ENCODE data around the gene CHAT. TPM values are rescaled to one million over a fixed set of nuclear protein-coding genes. Genes with fewer than 3 reads are reported as not detected.

The CHAT gene
- total RNA-seq, 1 experiment from 2014 or later = not detected

- DNase-seq (ENCODE audit: low read depth in 1 of 2, low spot score in 2 of 2) = no peak
- Histone ChIP-seq H3K4me3 (no peak overlapping the region), H3K9me3 (replicated peaks) (no peaks in the 10 kb centered on the region), H3K27ac (no peak overlapping the region), H3K4me1 (replicated peaks) (no peaks in the 10 kb centered on the region), H3K27me3 (replicated peaks) (no peaks in the 10 kb centered on the region; the same call in 1 of the 2 replicates), H3K36me3 (no peaks in the 10 kb centered on the region)
Measured at GRCh38 chr10:49600781-49601400, 12.9 kb upstream of the CHAT start.

GRCh38 chr10:49601857-49602256, 12.0 kb upstream of the CHAT start:
- no peaks in the 10 kb centered on the region for H3K36me3 ChIP-seq
- no peak overlapping the region for H3K4me3 ChIP-seq
- no peak overlapping the region for H3K27ac ChIP-seq
- no peaks in the 10 kb centered on the region for H3K4me1 ChIP-seq (replicated peaks)
- no peaks in the 10 kb centered on the region for H3K9me3 ChIP-seq (replicated peaks)
- peak in 1 of 2 experiments; percentile 20 for DNase-seq (ENCODE audit: low read depth in 1 of 2, low spot score in 2 of 2)
- no peaks in the 10 kb centered on the region; the same call in 1 of the 2 replicates for H3K27me3 ChIP-seq (replicated peaks)

- H3K27ac ChIP-seq = no peak overlapping the region
- no peaks in the 10 kb centered on the region; the same call in 1 of the 2 replicates for H3K27me3 ChIP-seq (replicated peaks)
- no peaks in the 10 kb centered on the region for H3K4me1 ChIP-seq (replicated peaks)
- no peak overlapping the region for H3K4me3 ChIP-seq
- no peaks in the 10 kb centered on the region for H3K36me3 ChIP-seq
- H3K9me3 ChIP-seq (replicated peaks) = no peaks in the 10 kb centered on the region
- no peak for DNase-seq (ENCODE audit: low read depth in 1 of 2, low spot score in 2 of 2)
Measured at GRCh38 chr10:49602380-49603023, 11.3 kb upstream of the CHAT start.

- H3K36me3 ChIP-seq = no peaks in the 10 kb centered on the region
- DNase-seq (ENCODE audit: low read depth in 1 of 2, low spot score in 2 of 2) = peak in 1 of 2 experiments; percentile 26
- H3K27me3 ChIP-seq (replicated peaks) = peaks cover 21% of the 10 kb centered on the region
- 0 out of 2 replicates have a peak, but pooled peaks cover under 1% of the 10 kb centered on the region for H3K4me1 ChIP-seq (replicated peaks)
- no peak overlapping the region for H3K27ac ChIP-seq
- no peak overlapping the region for H3K4me3 ChIP-seq
- H3K9me3 ChIP-seq (replicated peaks) = no peaks in the 10 kb centered on the region
Measured at GRCh38 chr10:49605216-49605938, 8.5 kb upstream of the CHAT start.

GRCh38 chr10:49605939-49606509, 7.8 kb upstream of the CHAT start:
- no peaks in the 10 kb centered on the region for H3K36me3 ChIP-seq
- no peak overlapping the region for H3K4me3 ChIP-seq
- H3K9me3 ChIP-seq (replicated peaks) = peaks cover 4% of the 10 kb centered on the region
- H3K4me1 ChIP-seq (replicated peaks) = 0 out of 2 replicates have a peak, but pooled peaks cover 3% of the 10 kb centered on the region
- H3K27me3 ChIP-seq (replicated peaks) = peaks cover 27% of the 10 kb centered on the region
- DNase-seq (ENCODE audit: low read depth in 1 of 2, low spot score in 2 of 2) = peak in 1 of 2 experiments; percentile 35
- no peak overlapping the region for H3K27ac ChIP-seq

- DNase-seq (ENCODE audit: low read depth in 1 of 2, low spot score in 2 of 2) = peak; percentile 57 to 76
- Histone ChIP-seq H3K27ac (no peak overlapping the region), H3K36me3 (no peaks in the 10 kb centered on the region), H3K4me1 (replicated peaks) (0 out of 2 replicates have a peak, but pooled peaks cover 3% of the 10 kb centered on the region), H3K27me3 (replicated peaks) (peaks cover 38% of the 10 kb centered on the region), H3K9me3 (replicated peaks) (peaks cover 11% of the 10 kb centered on the region), H3K4me3 (no peak overlapping the region)
Measured at GRCh38 chr10:49606981-49607535, 6.8 kb upstream of the CHAT start.

- no peak for DNase-seq (ENCODE audit: low read depth in 1 of 2, low spot score in 2 of 2)
- no peak overlapping the region for H3K27ac ChIP-seq
Measured at GRCh38 chr10:49608166-49609005, 5.5 kb upstream of the CHAT start.

GRCh38 chr10:49609006-49609282, 4.9 kb upstream of the CHAT start:
- Histone ChIP-seq H3K36me3 (no peaks in the 10 kb centered on the region), H3K27ac (no peak overlapping the region), H3K27me3 (replicated peaks) (peaks cover 56% of the 10 kb centered on the region), H3K4me1 (replicated peaks) (0 out of 2 replicates have a peak, but pooled peaks cover 3% of the 10 kb centered on the region), H3K9me3 (replicated peaks) (peaks cover 11% of the 10 kb centered on the region), H3K4me3 (no peak overlapping the region)
- no peak for DNase-seq (ENCODE audit: low read depth in 1 of 2, low spot score in 2 of 2)

More at GRCh38 chr10:49608166-49609005, 5.5 kb upstream of the CHAT start:
- H3K36me3 ChIP-seq = no peaks in the 10 kb centered on the region
- peaks cover 51% of the 10 kb centered on the region for H3K27me3 ChIP-seq (replicated peaks)
- H3K9me3 ChIP-seq (replicated peaks) = peaks cover 11% of the 10 kb centered on the region
- 0 out of 2 replicates have a peak, but pooled peaks cover 3% of the 10 kb centered on the region for H3K4me1 ChIP-seq (replicated peaks)
- no peak overlapping the region for H3K4me3 ChIP-seq

- DNase-seq (ENCODE audit: low read depth in 1 of 2, low spot score in 2 of 2) = no peak
- Histone ChIP-seq H3K4me3 (no peak overlapping the region), H3K36me3 (no peaks in the 10 kb centered on the region), H3K27ac (no peak overlapping the region), H3K27me3 (replicated peaks) (peaks cover 58% of the 10 kb centered on the region), H3K9me3 (replicated peaks) (peaks cover 11% of the 10 kb centered on the region), H3K4me1 (replicated peaks) (0 out of 2 replicates have a peak, but pooled peaks cover 3% of the 10 kb centered on the region)
Measured at GRCh38 chr10:49609283-49610113, 4.3 kb upstream of the CHAT start.

- Histone ChIP-seq H3K27ac (no peak within 1 kb of the TSS), H3K4me3 (no peak within 1 kb of the TSS)
Measured at GRCh38 chr10:49610114-49610457, 3.8 kb upstream of the CHAT start, which contains the start of gene SLC18A3. TSS of gene SLC18A3 (plus strand) at chr10:49610310. CDS start at chr10:49610741, 431 bp downstream.

GRCh38 chr10:49610458-49611165, 3.2 kb upstream of the CHAT start:
- no peak for DNase-seq (ENCODE audit: low read depth in 1 of 2, low spot score in 2 of 2)
- Histone ChIP-seq H3K4me1 (replicated peaks) (0 out of 2 replicates have a peak, but pooled peaks cover 3% of the 10 kb centered on the region), H3K4me3 (no peak overlapping the region), H3K36me3 (no peaks in the 10 kb centered on the region), H3K27ac (no peak overlapping the region), H3K27me3 (replicated peaks) (peaks cover 69% of the 10 kb centered on the region), H3K9me3 (replicated peaks) (peaks cover 11% of the 10 kb centered on the region)

More at GRCh38 chr10:49610114-49610457, 3.8 kb upstream of the CHAT start, which contains the start of gene SLC18A3:
- DNase-seq (ENCODE audit: low read depth in 1 of 2, low spot score in 2 of 2) = no peak
- peaks cover 11% of the 10 kb centered on the region for H3K9me3 ChIP-seq (replicated peaks)
- peaks cover 64% of the 10 kb centered on the region for H3K27me3 ChIP-seq (replicated peaks)
- 0 out of 2 replicates have a peak, but pooled peaks cover 3% of the 10 kb centered on the region for H3K4me1 ChIP-seq (replicated peaks)
- H3K36me3 ChIP-seq = no peaks in the 10 kb centered on the region

Data from SJSA1 (cell line).